ENCODE data around the gene RAP1GAP2. TPM values are rescaled to one million over a fixed set of nuclear protein-coding genes. Genes with fewer than 3 reads are reported as not detected.

Gene RAP1GAP2
- polyA plus RNA-seq, 1 donor: 21.3 TPM

DNA sequence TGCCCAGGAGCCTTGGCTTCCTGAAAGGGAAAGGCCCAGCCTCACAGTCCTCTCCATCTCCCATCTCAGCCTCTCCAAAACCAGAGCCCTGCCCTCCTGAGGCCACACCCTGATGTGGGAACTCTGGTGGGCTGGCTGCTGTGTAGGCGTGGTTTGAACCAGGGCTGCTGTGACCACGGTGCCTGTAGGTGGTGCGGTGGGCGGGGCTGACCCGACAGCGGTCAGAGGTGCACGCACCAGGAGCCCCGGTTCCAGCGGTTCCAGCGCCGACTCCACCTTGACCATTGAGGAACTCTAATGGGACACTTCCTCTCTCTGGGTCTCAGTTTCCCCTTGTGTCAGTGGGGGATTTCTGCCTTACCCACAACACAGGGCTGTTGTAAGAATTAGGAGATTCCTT lies 2.4 kb downstream of the RAP1GAP2 start:
- Histone ChIP-seq H3K27me3 (ENCODE audit: control insufficient read depth, insufficient read depth, low read length) (no peaks in the 10 kb centered on the region), H3K36me3 (ENCODE audit: control insufficient read depth, insufficient read depth, low read length) (no peaks in the 10 kb centered on the region), H3K4me3 (ENCODE audit: low read length) (no peak overlapping the region), H3K27ac (ENCODE audit: low read length) (no peak overlapping the region), H3K9me3 (ENCODE audit: control insufficient read depth, low read depth, low read length) (no peaks in the 10 kb centered on the region), H3K4me1 (ENCODE audit: control insufficient read depth, insufficient read depth, low read length) (no peaks in the 10 kb centered on the region)
- DNase-seq: no peak
- no CpG with 5 or more reads among the region's 11 CpGs for WGBS (ENCODE audit: insufficient coverage, low lambda C conversion rate)

DNA sequence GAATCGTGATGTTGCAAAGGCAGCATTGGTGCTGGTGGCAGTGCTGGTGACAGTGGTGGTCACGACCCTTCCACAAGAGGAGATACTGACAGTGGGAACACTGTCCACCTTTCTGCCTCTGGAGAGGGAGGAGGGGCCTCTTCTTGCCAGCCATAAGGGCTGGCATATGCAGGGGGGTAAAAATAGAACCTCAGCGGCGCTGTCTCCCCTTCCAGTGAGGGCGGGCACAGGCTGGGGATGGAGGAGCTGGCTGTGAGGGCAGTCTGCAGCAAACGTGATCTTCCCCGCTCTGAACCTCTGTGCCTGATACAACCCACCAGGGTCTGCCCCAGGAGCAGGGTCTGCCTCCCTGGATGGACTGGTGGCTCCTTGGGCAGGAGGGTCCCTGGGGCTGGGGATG lies 3.4 kb downstream of the RAP1GAP2 start:
- no peaks in the 10 kb centered on the region for H3K27me3 ChIP-seq (ENCODE audit: control insufficient read depth, insufficient read depth, low read length)
- H3K27ac ChIP-seq (ENCODE audit: low read length): no peak overlapping the region
- no peaks in the 10 kb centered on the region for H3K36me3 ChIP-seq (ENCODE audit: control insufficient read depth, insufficient read depth, low read length)
- H3K4me3 ChIP-seq (ENCODE audit: low read length): no peak overlapping the region
- H3K9me3 ChIP-seq (ENCODE audit: control insufficient read depth, low read depth, low read length): no peaks in the 10 kb centered on the region
- no CpG with 5 or more reads among the region's 7 CpGs for WGBS (ENCODE audit: insufficient coverage, low lambda C conversion rate)
- DNase-seq: no peak
- H3K4me1 ChIP-seq (ENCODE audit: control insufficient read depth, insufficient read depth, low read length): no peaks in the 10 kb centered on the region

DNA sequence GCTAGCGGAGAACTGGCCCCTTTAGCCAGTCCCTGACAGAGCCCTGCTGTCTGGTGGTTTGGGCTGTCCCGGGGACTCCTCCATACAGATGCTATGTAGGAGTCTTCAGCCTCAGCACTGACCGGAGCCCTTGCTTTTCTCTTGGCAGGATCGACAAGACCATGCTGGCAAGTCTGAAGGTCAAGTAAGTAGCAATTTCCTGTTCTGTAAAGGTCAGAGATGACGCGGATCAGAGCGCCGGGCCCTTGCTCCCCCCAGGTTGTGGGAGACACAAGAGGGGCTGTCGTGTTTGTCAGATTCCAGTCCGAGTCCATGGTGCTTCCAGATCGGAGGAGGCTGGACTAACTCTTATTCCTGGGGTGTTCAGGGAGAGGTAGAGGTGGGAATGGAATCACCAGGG lies 4.1 kb downstream of the RAP1GAP2 start:
- Histone ChIP-seq H3K27ac (ENCODE audit: low read length) (no peak overlapping the region), H3K36me3 (ENCODE audit: control insufficient read depth, insufficient read depth, low read length) (no peaks in the 10 kb centered on the region), H3K27me3 (ENCODE audit: control insufficient read depth, insufficient read depth, low read length) (no peaks in the 10 kb centered on the region), H3K4me1 (ENCODE audit: control insufficient read depth, insufficient read depth, low read length) (no peaks in the 10 kb centered on the region), H3K4me3 (ENCODE audit: low read length) (no peak overlapping the region), H3K9me3 (ENCODE audit: control insufficient read depth, low read depth, low read length) (no peaks in the 10 kb centered on the region)
- no peak for DNase-seq
- WGBS (ENCODE audit: insufficient coverage, low lambda C conversion rate): no CpG with 5 or more reads among the region's 11 CpGs

DNA sequence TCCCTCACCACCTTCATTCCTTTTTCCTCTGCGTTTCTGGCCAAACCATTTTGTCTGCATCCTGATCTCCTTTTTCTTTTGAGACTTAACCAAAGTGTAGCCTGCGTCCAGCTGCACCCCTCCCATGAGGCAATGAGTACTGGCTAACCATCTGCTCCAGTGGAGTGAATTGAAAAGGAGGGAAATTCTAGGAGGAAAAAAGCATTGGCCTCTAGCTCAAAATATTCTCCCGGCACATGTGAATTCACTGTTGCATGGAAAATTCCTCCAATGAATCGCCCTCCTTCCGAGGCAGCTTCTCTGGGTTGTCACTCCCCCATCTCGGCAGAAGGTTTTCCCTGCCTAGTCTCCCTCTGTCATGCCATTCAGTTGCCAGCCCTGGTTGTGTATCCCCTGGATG lies 5.6 kb downstream of the RAP1GAP2 start:
- H3K27ac ChIP-seq (ENCODE audit: low read length): no peak overlapping the region
- no peaks in the 10 kb centered on the region for H3K27me3 ChIP-seq (ENCODE audit: control insufficient read depth, insufficient read depth, low read length)
- no peaks in the 10 kb centered on the region for H3K9me3 ChIP-seq (ENCODE audit: control insufficient read depth, low read depth, low read length)
- DNase-seq: no peak
- H3K4me1 ChIP-seq (ENCODE audit: control insufficient read depth, insufficient read depth, low read length): no peaks in the 10 kb centered on the region
- no peaks in the 10 kb centered on the region for H3K36me3 ChIP-seq (ENCODE audit: control insufficient read depth, insufficient read depth, low read length)
- WGBS (ENCODE audit: insufficient coverage, low lambda C conversion rate): 0% methylated on average over 1 of the region's 6 CpGs
- no peak overlapping the region for H3K4me3 ChIP-seq (ENCODE audit: low read length)

DNA sequence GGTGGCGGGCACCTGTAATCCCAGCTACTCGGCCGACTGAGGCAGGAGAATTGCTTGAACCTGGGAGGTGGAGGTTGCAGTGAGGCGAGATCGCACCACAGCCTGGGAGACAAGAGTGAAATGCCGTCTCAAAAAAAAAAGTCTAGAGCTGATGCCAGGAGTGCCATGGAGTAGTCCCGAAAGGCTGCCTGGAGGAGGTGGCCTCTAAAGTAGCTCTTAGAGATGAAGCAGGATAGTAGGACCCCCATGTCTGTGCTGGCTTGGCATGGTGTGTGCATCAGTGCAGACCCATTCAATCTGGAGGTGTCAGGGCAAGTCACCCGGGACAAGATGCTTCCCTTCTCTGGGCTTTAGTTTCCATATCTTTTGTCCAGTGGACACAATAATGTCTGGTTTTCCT lies 6.3 kb downstream of the RAP1GAP2 start:
- Histone ChIP-seq H3K27ac (ENCODE audit: low read length) (no peak overlapping the region), H3K4me3 (ENCODE audit: low read length) (no peak overlapping the region)
- 89% methylated on average over 3 of the region's 8 CpGs for WGBS (ENCODE audit: insufficient coverage, low lambda C conversion rate)

DNA sequence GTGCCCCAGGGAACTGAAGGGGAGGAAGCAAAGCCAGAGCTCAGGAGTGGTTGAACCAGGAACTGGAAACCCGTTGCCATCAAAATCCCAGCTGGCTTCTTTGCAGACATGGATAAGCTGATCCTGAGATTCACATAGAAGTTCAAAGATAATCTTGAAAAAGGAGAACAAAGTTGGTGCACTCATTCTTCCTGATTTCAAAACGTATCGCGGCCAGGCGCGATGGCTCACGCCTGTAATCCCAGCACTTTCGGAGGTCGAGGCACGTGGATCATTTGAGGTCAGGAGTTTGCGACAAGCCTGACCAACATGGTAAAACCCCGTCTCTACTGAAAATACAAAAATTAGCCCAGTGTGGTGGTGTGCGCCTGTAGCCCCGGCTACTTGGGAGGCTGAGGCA lies 7.1 kb downstream of the RAP1GAP2 start:
- H3K36me3 ChIP-seq (ENCODE audit: control insufficient read depth, insufficient read depth, low read length): no peaks in the 10 kb centered on the region
- WGBS (ENCODE audit: insufficient coverage, low lambda C conversion rate): 87% methylated on average over 3 of the region's 14 CpGs
- H3K9me3 ChIP-seq (ENCODE audit: control insufficient read depth, low read depth, low read length): no peaks in the 10 kb centered on the region
- no peak overlapping the region for H3K27ac ChIP-seq (ENCODE audit: low read length)
- H3K4me1 ChIP-seq (ENCODE audit: control insufficient read depth, insufficient read depth, low read length): peaks cover 9% of the 10 kb centered on the region
- H3K27me3 ChIP-seq (ENCODE audit: control insufficient read depth, insufficient read depth, low read length): no peaks in the 10 kb centered on the region
- no peak overlapping the region for H3K4me3 ChIP-seq (ENCODE audit: low read length)
- no peak for DNase-seq

More for the DNA sequence above, 6.3 kb downstream of the RAP1GAP2 start:
- Histone ChIP-seq H3K36me3 (ENCODE audit: control insufficient read depth, insufficient read depth, low read length) (no peaks in the 10 kb centered on the region), H3K4me1 (ENCODE audit: control insufficient read depth, insufficient read depth, low read length) (peaks cover 7% of the 10 kb centered on the region), H3K27me3 (ENCODE audit: control insufficient read depth, insufficient read depth, low read length) (no peaks in the 10 kb centered on the region), H3K9me3 (ENCODE audit: control insufficient read depth, low read depth, low read length) (no peaks in the 10 kb centered on the region)
- DNase-seq: no peak

DNA sequence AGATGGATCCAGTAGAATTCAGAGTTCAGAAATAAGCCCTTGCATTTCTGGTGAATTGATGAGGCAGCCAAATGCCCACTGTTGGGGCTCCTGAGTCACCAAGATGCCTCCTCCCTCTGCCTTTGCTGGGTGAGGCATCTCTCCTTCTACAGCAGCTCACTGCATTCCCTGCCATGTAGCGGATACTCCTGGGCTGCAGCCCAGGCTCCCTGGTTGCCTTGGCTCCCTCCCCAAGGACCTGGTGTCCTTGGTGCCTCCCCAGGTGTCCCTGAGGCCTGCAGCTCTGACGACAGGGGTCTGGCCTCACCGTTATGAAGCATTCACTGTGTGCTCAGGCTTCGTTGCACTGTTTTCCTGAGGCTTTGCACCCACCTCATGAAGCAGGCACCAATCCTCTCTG lies 7.7 kb downstream of the RAP1GAP2 start:
- H3K27me3 ChIP-seq (ENCODE audit: control insufficient read depth, insufficient read depth, low read length): no peaks in the 10 kb centered on the region
- H3K27ac ChIP-seq (ENCODE audit: low read length): no peak overlapping the region
- WGBS (ENCODE audit: insufficient coverage, low lambda C conversion rate): no CpG with 5 or more reads among the region's 4 CpGs
- DNase-seq: no peak
- peaks cover 9% of the 10 kb centered on the region for H3K4me1 ChIP-seq (ENCODE audit: control insufficient read depth, insufficient read depth, low read length)
- H3K4me3 ChIP-seq (ENCODE audit: low read length): no peak overlapping the region
- no peaks in the 10 kb centered on the region for H3K9me3 ChIP-seq (ENCODE audit: control insufficient read depth, low read depth, low read length)
- H3K36me3 ChIP-seq (ENCODE audit: control insufficient read depth, insufficient read depth, low read length): no peaks in the 10 kb centered on the region

DNA sequence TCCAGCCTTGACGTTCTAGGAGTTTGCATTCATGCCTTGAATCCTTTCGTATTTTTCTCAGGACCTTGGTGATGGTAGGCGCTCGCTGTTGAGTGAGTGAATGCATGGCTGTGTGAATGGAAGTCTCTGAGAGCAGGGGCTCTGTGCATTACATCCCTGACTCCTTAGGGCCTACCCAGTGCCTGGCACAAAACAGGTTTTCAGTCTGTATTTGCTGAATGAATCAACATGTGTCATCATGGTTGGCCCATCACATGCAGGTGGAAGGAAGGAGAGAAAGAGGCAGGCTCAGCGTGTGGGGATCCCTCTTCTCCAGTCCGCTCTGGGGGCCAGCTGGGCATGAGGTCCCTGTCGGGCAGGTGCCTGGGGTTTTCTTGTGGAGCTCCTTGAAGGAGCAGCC lies 8.7 kb downstream of the RAP1GAP2 start:
- DNase-seq: no peak
- Histone ChIP-seq H3K4me3 (ENCODE audit: low read length) (no peak overlapping the region), H3K4me1 (ENCODE audit: control insufficient read depth, insufficient read depth, low read length) (peaks cover 9% of the 10 kb centered on the region), H3K27me3 (ENCODE audit: control insufficient read depth, insufficient read depth, low read length) (no peaks in the 10 kb centered on the region), H3K36me3 (ENCODE audit: control insufficient read depth, insufficient read depth, low read length) (no peaks in the 10 kb centered on the region), H3K27ac (ENCODE audit: low read length) (no peak overlapping the region), H3K9me3 (ENCODE audit: control insufficient read depth, low read depth, low read length) (no peaks in the 10 kb centered on the region)
- WGBS (ENCODE audit: insufficient coverage, low lambda C conversion rate): no CpG with 5 or more reads among the region's 7 CpGs

DNA sequence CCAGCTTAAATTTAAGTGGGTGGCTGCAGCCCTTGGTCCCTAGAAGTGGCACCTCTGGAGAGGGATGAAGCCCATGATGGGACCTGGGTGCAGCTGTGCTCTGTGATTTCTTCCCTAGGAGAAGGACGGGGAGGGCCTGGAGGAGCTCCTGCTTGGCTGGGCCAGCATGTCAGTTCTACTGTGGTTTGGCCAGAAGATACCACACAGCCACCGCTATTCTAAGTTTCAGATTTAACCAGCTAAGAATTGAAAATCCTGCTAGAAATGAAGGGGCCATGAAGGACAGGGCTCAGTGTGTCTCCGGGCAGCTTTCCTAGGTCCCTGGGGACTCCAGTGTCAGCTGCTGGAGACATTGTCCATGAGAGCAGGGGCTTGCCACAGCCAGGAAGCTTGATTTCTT lies 9.7 kb downstream of the RAP1GAP2 start:
- no peaks in the 10 kb centered on the region for H3K36me3 ChIP-seq (ENCODE audit: control insufficient read depth, insufficient read depth, low read length)
- H3K4me3 ChIP-seq (ENCODE audit: low read length): no peak overlapping the region
- H3K27ac ChIP-seq (ENCODE audit: low read length): no peak overlapping the region
- WGBS (ENCODE audit: insufficient coverage, low lambda C conversion rate): no CpG with 5 or more reads among the region's 3 CpGs
- no peak for DNase-seq
- no peaks in the 10 kb centered on the region for H3K9me3 ChIP-seq (ENCODE audit: control insufficient read depth, low read depth, low read length)
- peaks cover 9% of the 10 kb centered on the region for H3K4me1 ChIP-seq (ENCODE audit: control insufficient read depth, insufficient read depth, low read length)
- H3K27me3 ChIP-seq (ENCODE audit: control insufficient read depth, insufficient read depth, low read length): no peaks in the 10 kb centered on the region

DNA sequence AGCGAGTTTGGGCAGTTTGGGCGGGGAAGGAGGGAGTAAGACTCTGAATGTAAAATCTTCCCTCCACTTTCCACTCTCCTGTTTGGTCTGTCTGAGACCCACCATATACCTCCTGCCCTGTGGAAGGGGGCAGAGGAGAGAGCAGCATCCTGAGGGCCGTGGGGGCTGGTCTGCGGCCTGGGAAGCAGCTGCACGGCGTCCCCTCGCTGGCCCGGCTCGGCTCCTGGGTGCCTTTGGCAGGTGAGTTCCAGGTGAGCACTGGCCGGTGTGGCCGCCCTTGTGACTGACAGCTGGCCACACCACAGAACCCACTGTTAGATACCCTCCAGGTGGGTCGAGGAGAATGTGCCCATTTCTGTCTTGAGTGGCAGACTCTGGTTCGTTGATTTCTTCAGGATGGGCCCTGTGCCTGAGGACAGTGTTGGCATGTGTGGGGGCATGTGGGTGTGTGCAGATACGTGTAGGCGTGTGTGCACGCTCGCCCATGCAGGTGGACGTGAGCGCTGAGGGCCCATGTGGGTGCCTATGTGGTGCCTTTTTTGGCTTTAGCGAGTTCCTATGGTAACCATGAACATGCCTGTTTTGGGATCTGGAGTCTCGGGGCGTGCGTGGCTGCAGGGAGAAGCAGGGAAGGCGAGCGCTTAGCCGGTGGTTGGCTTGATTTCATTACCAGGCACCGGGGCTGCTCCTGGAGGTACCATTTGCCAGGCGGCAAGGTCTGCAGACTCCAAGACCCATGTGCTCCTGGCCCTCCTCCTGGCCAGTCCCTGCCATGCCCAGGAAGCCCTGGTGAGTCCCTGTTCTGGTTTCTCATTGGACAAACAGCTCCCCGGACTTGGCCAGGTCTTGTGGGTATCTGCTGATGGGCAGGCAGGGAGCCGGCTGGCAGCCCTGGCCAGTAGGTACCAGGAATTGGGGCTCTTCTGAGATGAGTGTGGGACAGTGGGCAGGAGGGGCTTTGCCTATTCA lies 12.4 kb downstream of the RAP1GAP2 start:
- Histone ChIP-seq H3K4me1 (ENCODE audit: control insufficient read depth, insufficient read depth, low read length) (peaks cover 9% of the 10 kb centered on the region), H3K4me3 (ENCODE audit: low read length) (no peak overlapping the region), H3K27me3 (ENCODE audit: control insufficient read depth, insufficient read depth, low read length) (no peaks in the 10 kb centered on the region), H3K36me3 (ENCODE audit: control insufficient read depth, insufficient read depth, low read length) (no peaks in the 10 kb centered on the region), H3K9me3 (ENCODE audit: control insufficient read depth, low read depth, low read length) (no peaks in the 10 kb centered on the region), H3K27ac (ENCODE audit: low read length) (no peak overlapping the region)
- no peak for DNase-seq
- WGBS (ENCODE audit: insufficient coverage, low lambda C conversion rate): no CpG with 5 or more reads among the region's 30 CpGs

DNA sequence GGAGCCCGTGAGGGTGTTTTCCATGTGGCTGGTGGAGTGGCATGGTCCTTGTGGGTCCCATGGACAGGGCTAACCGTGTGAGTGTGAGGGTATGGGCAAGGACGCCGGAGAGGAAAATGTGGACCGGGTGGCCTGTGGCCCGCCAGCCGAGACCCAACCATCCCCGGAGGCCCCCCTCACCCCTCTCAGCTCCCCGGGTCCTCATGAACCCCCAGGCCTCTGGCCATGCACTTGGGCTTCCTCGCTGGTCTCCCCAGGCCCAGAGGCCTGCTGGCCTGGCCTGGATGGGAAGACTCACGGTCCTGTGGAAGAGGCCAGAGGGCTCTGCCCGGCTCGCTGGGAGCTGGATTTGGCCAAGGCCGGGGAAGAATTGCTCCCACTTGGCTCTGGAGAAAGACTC lies 13.1 kb downstream of the RAP1GAP2 start:
- no CpG with 5 or more reads among the region's 14 CpGs for WGBS (ENCODE audit: insufficient coverage, low lambda C conversion rate)
- DNase-seq: no peak

More for the DNA sequence above, 13.1 kb downstream of the RAP1GAP2 start:
- Histone ChIP-seq H3K4me1 (ENCODE audit: control insufficient read depth, insufficient read depth, low read length) (peaks cover 9% of the 10 kb centered on the region), H3K27ac (ENCODE audit: low read length) (no peak overlapping the region), H3K9me3 (ENCODE audit: control insufficient read depth, low read depth, low read length) (no peaks in the 10 kb centered on the region), H3K27me3 (ENCODE audit: control insufficient read depth, insufficient read depth, low read length) (no peaks in the 10 kb centered on the region), H3K36me3 (ENCODE audit: control insufficient read depth, insufficient read depth, low read length) (no peaks in the 10 kb centered on the region), H3K4me3 (ENCODE audit: low read length) (no peak overlapping the region)

Measured in large intestine (tissue), 3 donors.